Measurements from ENCODE around the gene NTPCR. TPM values are rescaled to one million over a fixed set of nuclear protein-coding genes. Genes with fewer than 3 reads are reported as not detected.

Gene NTPCR
- total RNA-seq, 2 donors from 2014 or later = 57.0 to 64.8 TPM

GRCh38 chr1:232949636-232950196 is 695 bp upstream of the NTPCR start:
- intact Hi-C loops (cut with DNase I) = loop anchor here (10.0 kb wide), 1 partner anchor 195 kb away; no protein-coding TSS in a partner anchor
- peak overlapping the region in 1 of 2 donors; percentile 92 for H3K9ac ChIP-seq (ENCODE audit: low read depth in 2 of 2, low read length in 2 of 2)

GRCh38 chr1:232951180-232951579 is 769 bp downstream of the NTPCR start:
- DNase-seq = peak; percentile 51
- Histone ChIP-seq H3K9me3 (no peaks in the 10 kb centered on the region), H3K27me3 (no peaks in the 10 kb centered on the region), H3K27ac (peak overlapping the region; percentile 71), H3K9ac (ENCODE audit: low read depth in 2 of 2, low read length in 2 of 2) (peak overlapping the region in 1 of 2 donors; percentile 92), H3K4me3 (peak overlapping the region; percentile 85), H3K4me1 (no peaks in the 10 kb centered on the region), H3K36me3 (no peaks in the 10 kb centered on the region)
- intact Hi-C loops (cut with DNase I) = loop anchor here (10.0 kb wide), 1 partner anchor 196 kb away; no protein-coding TSS in a partner anchor
- no peak for TF ChIP-seq CTCF (IDR thresholded peaks at IDR 0.05)

More at GRCh38 chr1:232949636-232950196, 695 bp upstream of the NTPCR start:
- H3K27me3 ChIP-seq = no peaks in the 10 kb centered on the region
- TF ChIP-seq CTCF (IDR thresholded peaks at IDR 0.05) = no peak
- DNase-seq = no peak
- H3K9me3 ChIP-seq = no peaks in the 10 kb centered on the region
- no peaks in the 10 kb centered on the region for H3K4me1 ChIP-seq
- H3K36me3 ChIP-seq = no peaks in the 10 kb centered on the region
- H3K27ac ChIP-seq = peak overlapping the region; percentile 71
- peak overlapping the region; percentile 85 for H3K4me3 ChIP-seq

GRCh38 chr1:232951605-232952004 is 1.2 kb downstream of the NTPCR start:
- Histone ChIP-seq H3K4me1 (no peaks in the 10 kb centered on the region), H3K9ac (ENCODE audit: low read depth in 2 of 2, low read length in 2 of 2) (peak overlapping the region in 1 of 2 donors; percentile 92), H3K9me3 (no peaks in the 10 kb centered on the region), H3K36me3 (no peaks in the 10 kb centered on the region), H3K4me3 (peak overlapping the region; percentile 85), H3K27me3 (no peaks in the 10 kb centered on the region), H3K27ac (no peak overlapping the region)
- no peak for TF ChIP-seq CTCF (IDR thresholded peaks at IDR 0.05)
- intact Hi-C loops (cut with DNase I) = loop anchor here (10.0 kb wide), 1 partner anchor 197 kb away; no protein-coding TSS in a partner anchor
- DNase-seq = no peak

GRCh38 chr1:232952514-232953499 is 2.4 kb downstream of the NTPCR start:
- H3K4me3 ChIP-seq = no peak overlapping the region
- peak; percentile 60 for TF ChIP-seq CTCF (IDR thresholded peaks at IDR 0.05)
- no peaks in the 10 kb centered on the region for H3K9me3 ChIP-seq
- DNase-seq = peak; percentile 67
- H3K4me1 ChIP-seq = no peaks in the 10 kb centered on the region
- intact Hi-C loops (cut with DNase I) = loop anchor here (10.0 kb wide), 1 partner anchor 198 kb away; no protein-coding TSS in a partner anchor
- H3K9ac ChIP-seq (ENCODE audit: low read depth in 2 of 2, low read length in 2 of 2) = peak overlapping the region in 1 of 2 donors; percentile 5
- no peaks in the 10 kb centered on the region for H3K36me3 ChIP-seq
- H3K27ac ChIP-seq = no peak overlapping the region
- no peaks in the 10 kb centered on the region for H3K27me3 ChIP-seq

- DNase-seq = no peak
- no peak overlapping the region for H3K27ac ChIP-seq
- TF ChIP-seq CTCF (IDR thresholded peaks at IDR 0.05) = no peak
- no peaks in the 10 kb centered on the region for H3K9me3 ChIP-seq
- H3K9ac ChIP-seq (ENCODE audit: low read depth in 2 of 2, low read length in 2 of 2) = no peak overlapping the region
- no peaks in the 10 kb centered on the region for H3K36me3 ChIP-seq
- no peaks in the 10 kb centered on the region for H3K27me3 ChIP-seq
- no peak overlapping the region for H3K4me3 ChIP-seq
- no peaks in the 10 kb centered on the region for H3K4me1 ChIP-seq
- intact Hi-C loops (cut with DNase I) = loop anchor here (10.0 kb wide), 1 partner anchor 200 kb away; no protein-coding TSS in a partner anchor
Observed at GRCh38 chr1:232954594-232955365, 4.4 kb downstream of the NTPCR start.
